Mononuclear cell (primary cell): ENCODE data around the gene C12orf42. TPM values are rescaled to one million over a fixed set of nuclear protein-coding genes. Genes with fewer than 3 reads are reported as not detected.
A peak's percentile ranks its signal among the peaks of the same experiment; 100 is the strongest.

Experiments
- H3K27me3 ChIP-seq: 2 replicates; pipeline ENCODE4 v1.6.0; 2011; ENCODE audit warnings: low read length, control low read depth; ENCODE audit not compliant: insufficient read depth
- H3K4me1 ChIP-seq: 2 replicates; pipeline ENCODE4 v1.5.1; 2011; ENCODE audit warnings: mild to moderate bottlenecking, low read length, control low read depth; ENCODE audit not compliant: insufficient read depth
- H3K4me3 ChIP-seq: 2 replicates; pipeline ENCODE4 v1.5.1; 2011; ENCODE audit warnings: mild to moderate bottlenecking, low read length, moderate library complexity
- H3K9me3 ChIP-seq: 2 replicates; pipeline ENCODE4 v1.5.1; 2011; ENCODE audit warnings: low read depth, mild to moderate bottlenecking, control low read depth, low read length
- total RNA-seq: library from RNA; depleted of rRNA; stranded (reverse); fragments of >200 nt; gene quantifications from one replicate; pipeline ENCODE4 v1.2.3, GENCODE V29; 2012

C12orf42 gene
- 11.1 TPM for total RNA-seq

DNA sequence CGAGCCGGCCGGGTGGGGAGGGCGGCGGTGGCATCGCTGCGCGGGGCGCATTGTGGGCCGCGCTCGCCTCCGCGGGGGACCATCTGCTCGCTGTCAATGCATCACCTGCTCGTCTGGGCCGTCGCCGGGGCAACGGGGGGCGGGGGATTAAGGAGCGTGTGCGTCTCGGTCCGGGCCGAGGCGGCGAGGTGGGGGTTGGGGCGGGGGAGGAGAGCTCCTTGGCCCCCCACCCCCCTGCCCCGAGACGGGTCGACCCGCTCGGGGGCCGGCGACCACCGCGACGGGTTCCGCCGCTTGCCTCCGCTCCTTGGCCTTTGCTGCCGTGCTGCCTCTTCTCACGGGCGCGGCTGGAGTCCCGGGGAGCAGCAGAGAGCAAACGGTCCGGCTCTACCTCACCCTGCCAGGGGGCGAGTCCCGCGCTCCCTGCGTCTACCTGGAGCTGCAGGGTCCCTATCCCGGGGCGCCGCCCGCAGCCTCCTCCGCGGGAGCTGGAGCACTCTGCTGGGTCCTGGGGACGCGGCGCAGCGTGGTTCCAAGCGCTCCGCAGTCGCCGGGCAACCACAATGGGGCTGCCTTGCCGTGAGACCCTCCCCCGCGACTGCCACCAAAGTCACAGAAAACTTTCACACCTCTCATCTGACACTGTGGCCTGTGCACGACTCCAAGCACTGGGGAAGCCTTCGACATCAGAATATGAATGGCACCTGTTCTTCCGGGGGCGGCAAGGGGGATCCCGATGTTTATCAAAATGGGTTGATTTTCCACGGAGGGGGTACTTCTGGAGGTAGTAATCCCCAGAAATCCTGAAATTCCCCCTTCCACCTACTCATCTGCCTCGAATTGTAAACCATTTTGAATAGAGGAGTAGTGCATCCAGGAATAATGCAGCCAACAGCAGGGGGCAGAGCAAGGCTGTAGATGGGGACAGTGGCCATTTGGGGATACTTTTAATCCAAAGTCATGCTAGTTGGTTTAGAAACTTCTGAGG lies at the start of gene C12orf42:
C12orf42 (minus strand) TSS at position 500 of the 988 bp plus-strand sequence. CDS start 17,542 bp downstream, outside the sequence.
- Histone ChIP-seq H3K4me1 (no peaks in the 10 kb centered on the region), H3K4me3 (peak within 1 kb of the TSS; percentile 22), H3K9me3 (no peaks in the 10 kb centered on the region), H3K27me3 (peaks cover 35% of the 10 kb centered on the region)

DNA sequence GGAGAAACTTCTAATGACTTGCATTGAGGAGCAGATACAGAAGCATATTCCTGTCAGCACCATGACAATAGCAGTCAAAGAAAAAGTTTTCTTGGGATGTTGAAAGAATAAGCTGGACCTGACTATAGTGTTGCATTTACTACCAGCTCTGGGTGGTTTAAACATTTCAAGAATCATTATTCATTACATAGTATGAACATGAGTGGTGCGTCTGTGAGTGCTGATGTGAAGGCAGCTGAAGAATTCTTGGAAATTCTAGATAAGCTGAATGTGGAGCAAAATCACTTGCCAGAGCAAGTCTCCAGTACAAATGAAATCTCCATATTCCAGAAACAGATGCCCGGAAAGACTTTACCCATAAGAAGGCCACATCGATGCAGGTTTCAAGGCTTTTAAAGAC lies 46.3 kb upstream of the C12orf42 start:
- H3K4me1 ChIP-seq, result no peaks in the 10 kb centered on the region
- no peak overlapping the region for H3K4me3 ChIP-seq
- no peaks in the 10 kb centered on the region for H3K27me3 ChIP-seq
- H3K9me3 ChIP-seq, result no peaks in the 10 kb centered on the region

DNA sequence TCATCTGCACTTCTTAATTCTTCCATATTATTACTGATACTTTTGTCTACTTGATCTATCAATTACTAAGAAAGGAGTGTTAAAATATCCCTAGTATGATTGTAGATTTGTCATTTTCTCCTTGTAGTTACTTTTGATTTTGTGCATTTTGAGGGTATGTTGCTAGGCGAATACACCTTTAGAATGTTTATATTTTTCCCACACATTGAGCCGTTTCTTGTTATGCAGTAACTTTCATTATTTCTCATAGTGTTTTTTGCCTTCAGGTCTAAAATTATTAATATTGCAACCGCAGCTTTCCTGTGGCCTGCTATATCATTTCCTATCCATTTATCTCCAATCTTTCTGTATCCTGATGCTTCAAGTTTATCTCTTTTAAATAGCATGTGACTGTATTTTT lies 44.6 kb upstream of the C12orf42 start:
- Histone ChIP-seq H3K4me3 (no peak overlapping the region), H3K4me1 (no peaks in the 10 kb centered on the region), H3K27me3 (no peaks in the 10 kb centered on the region), H3K9me3 (no peaks in the 10 kb centered on the region)

DNA sequence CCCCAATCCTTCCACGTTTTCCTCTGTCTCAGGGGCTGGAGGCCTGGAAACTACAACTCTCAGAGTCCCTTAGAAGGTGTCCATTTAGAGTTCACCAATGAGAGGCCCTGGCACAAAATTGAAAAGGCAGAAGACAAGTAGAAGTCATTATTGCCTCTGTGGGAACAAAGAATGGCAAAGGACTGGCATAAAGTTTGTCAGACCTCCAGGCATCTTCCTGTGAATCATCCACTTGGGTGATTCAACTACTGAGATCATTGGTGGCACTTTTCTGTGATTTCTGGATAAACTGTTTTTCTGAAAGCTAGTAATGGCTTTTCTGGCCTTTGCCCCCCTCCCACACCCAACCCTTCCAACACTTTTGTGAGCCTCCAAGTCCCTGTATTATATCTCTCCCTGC lies 42.6 kb upstream of the C12orf42 start:
- H3K4me3 ChIP-seq, result no peak overlapping the region
- H3K27me3 ChIP-seq, result no peaks in the 10 kb centered on the region
- H3K9me3 ChIP-seq, result no peaks in the 10 kb centered on the region
- H3K4me1 ChIP-seq, result no peaks in the 10 kb centered on the region

DNA sequence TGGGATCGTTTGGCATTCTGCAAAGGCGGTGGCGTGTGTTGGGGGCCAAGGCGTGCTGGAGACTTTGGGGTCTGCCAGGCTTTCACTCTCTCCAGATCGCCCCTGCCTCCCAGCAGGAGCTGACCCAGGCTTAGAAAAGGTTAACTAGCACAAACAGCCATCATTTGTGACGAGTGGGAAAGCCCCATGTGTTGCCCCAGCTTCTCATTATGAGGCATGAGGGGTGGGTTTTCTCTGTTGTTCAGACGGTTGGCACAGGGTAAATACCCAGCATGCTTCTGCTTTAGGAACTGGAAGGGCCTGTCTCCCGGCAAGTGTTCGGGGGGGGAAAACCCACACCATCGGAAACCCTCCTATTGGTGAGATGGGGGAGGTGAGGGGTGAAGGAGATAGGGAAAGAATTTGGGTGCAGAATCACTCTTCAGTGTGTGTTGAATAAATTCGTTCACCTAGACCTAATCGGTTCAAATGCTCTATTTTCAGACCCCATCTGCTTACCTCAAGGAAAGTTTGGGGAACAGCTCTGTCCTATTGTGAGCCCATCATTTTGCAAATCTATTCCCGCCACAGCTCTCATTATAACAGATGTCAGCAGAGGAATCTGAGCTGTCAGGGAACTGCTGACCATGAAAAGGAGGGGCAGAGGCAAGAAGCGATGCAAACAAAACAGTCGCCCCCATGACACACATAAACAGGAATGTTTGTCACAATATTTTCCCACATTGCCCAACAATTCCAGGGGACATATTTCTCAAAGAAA lies 34.7 kb upstream of the C12orf42 start:
- Histone ChIP-seq H3K27me3 (peaks cover 3% of the 10 kb centered on the region), H3K4me3 (no peak overlapping the region), H3K4me1 (no peaks in the 10 kb centered on the region), H3K9me3 (no peaks in the 10 kb centered on the region)

DNA sequence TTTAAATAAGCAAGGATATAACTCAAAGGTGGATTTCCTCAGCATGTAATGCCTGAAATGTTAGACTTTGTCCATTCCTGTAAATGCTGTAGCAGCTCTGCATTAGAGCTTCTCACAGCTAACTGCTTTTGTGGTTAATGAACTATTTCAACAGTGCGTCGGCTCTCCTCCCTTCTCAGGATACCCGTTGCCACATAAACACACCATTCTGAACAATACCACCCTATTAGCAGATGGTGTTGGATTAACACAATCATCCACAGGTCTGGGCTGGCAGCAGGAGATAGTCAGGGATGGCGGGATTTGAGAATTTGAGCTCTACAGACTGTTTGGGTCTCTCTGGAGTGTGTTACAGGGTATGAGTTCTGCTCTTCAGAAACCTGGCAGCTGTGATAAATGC lies 33.5 kb upstream of the C12orf42 start:
- H3K4me3 ChIP-seq, result no peak overlapping the region
- H3K9me3 ChIP-seq, result no peaks in the 10 kb centered on the region
- no peaks in the 10 kb centered on the region for H3K4me1 ChIP-seq
- peaks cover 3% of the 10 kb centered on the region for H3K27me3 ChIP-seq

DNA sequence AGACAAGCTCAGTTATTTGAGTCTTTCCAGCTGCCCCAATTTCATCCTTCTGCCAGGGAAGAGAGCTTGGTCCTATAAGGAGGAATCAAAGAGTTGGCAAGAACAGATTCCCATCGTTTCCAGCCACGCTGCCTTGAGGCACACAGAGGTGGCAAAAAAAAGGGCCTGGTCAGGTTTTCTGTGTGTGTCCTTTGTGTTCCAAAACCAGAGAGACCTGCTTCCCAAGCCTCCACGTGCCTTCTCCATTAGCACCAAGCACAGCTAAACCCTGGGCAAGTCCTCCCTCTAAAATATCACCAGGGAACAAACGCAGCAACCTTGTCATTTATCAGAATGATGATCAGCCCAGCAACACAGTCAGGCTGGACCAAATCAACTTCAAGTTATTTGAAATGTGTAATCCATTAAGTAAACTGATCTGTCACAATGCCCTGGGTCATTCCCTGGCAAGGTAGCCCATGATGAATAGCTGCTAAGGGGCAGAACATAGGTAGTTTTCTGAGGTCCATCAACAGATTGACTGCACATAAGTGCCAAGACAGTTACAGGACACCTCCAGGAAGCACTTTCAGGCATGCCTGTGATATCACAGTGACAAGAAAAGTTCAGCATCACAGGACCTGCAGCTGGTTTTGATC lies 28.6 kb upstream of the C12orf42 start:
- Histone ChIP-seq H3K4me1 (no peaks in the 10 kb centered on the region), H3K9me3 (no peaks in the 10 kb centered on the region), H3K27me3 (no peaks in the 10 kb centered on the region), H3K4me3 (no peak overlapping the region)

DNA sequence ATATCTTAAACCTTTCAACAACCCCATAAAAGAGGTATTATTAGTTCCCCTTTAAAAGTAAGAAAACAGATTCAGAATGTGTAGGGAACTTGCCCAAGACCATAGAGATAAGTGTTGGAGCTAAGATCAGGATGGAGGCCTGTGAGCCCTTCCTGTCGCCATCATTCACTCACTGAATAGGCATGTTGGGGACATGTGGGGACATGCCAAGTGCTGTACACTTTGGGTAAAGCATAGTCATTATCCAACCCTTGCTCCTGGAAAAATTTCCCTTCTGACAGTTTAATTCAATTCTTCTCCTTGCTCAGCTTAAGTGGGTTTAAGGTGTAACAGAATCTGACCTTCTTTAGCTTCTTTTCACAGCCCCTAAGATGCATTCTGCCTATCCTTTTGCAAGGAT lies 28.0 kb upstream of the C12orf42 start:
- Histone ChIP-seq H3K27me3 (no peaks in the 10 kb centered on the region), H3K4me1 (no peaks in the 10 kb centered on the region), H3K9me3 (no peaks in the 10 kb centered on the region), H3K4me3 (no peak overlapping the region)

DNA sequence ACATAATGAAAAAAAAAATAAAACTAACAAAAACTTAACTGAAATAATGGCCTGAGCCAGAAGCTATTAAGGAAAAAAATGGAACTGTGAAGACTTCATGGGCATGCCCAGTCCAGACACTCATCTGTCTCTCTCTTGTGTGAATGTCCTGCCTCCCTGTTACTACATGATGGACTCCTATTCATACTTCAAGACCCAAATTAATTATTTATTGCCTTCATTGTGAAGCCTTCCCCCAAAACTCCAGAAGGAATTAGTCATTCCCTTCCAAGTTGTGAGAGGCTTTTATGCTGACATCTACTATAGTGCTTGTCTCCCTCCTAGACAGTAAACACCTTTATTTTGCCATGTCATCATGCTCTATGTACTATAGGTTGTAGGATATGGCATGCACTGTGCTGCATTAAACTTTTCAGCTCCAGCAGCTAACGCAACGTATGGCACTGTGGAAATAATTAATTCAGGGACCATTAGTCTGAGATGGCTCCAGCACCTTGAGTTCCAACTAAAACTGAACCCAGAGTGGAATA lies 25.0 kb upstream of the C12orf42 start:
- Histone ChIP-seq H3K4me1 (no peaks in the 10 kb centered on the region), H3K27me3 (no peaks in the 10 kb centered on the region), H3K9me3 (no peaks in the 10 kb centered on the region), H3K4me3 (no peak overlapping the region)

DNA sequence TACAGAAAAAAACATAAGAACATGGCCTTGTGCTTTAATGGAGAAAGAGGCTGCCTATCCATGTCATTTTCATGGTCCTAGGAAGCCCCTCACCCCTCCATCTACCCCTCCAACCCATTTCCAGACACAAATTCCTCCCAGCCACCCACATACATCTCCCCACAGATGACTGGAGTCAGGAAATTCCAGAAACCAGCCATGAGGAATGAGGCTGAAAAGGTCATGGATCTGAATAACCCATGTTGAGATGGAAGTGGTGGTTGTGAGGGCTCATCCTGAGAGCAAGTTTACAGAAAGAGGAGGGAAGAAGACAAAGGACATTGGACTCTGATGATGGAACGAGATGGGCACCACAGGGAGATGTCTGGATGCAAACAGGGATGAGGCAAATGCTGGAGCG lies 23.9 kb upstream of the C12orf42 start:
- H3K27me3 ChIP-seq, result no peaks in the 10 kb centered on the region
- no peak overlapping the region for H3K4me3 ChIP-seq
- H3K9me3 ChIP-seq, result no peaks in the 10 kb centered on the region
- H3K4me1 ChIP-seq, result no peaks in the 10 kb centered on the region

DNA sequence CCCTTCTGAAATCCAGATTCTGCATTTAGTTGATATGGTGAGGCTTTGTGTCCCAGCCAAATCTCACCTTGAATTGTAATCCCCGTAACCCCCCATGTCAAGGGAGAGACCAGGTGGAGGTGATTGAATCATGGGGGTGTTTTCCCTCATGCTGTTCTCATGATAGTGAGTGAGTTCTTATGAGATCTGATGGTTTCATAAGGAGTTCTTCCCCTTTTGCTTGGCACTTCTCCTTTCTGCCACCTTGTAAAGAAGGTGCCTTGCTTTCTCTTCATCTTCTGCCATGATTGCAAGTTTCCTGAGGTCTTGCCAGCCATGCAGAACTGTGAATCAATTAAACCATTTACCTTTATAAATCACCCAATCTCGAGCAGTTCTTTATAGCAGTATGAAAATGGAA lies 23.1 kb upstream of the C12orf42 start:
- Histone ChIP-seq H3K4me1 (no peaks in the 10 kb centered on the region), H3K4me3 (no peak overlapping the region), H3K27me3 (no peaks in the 10 kb centered on the region), H3K9me3 (no peaks in the 10 kb centered on the region)

DNA sequence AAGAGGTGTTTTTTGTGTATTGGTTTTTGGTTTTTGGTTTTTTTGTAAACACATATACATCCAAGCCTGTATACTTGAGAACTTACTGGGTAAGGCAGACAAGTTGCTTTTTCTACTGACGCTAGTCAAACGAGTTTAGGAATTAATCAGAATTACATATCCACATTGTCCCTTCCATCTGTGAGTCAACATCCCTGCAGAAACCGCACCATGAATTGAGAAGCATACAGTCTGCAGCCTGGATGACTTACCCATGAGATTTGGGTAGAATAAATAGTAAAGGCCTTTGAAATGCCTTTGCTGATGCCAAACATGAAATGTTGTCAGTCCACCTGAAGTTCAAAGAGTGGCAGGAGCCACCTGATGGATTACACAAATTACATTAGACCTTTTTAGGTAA lies 21.4 kb upstream of the C12orf42 start:
- Histone ChIP-seq H3K27me3 (no peaks in the 10 kb centered on the region), H3K4me1 (no peaks in the 10 kb centered on the region), H3K4me3 (no peak overlapping the region), H3K9me3 (no peaks in the 10 kb centered on the region)

DNA sequence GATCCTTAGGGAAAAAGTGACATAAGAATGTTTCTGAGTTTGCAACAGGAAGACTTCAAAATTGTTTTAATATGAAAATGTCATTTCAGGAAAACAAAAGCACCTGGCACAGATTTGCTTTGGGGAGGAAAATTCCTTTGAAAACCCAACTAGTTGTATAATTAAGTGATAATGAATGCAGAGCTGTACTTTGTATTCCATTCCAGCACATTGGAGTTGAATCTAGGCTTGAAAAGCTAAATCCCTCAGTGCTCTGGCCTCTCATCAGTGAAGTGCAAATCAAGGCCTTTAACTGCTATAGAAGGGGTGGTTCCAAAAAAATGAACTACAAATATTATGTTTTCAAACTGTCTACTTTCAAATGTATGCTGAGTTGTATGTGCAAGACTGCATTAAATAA lies 19.6 kb upstream of the C12orf42 start:
- no peak overlapping the region for H3K4me3 ChIP-seq
- H3K9me3 ChIP-seq, result no peaks in the 10 kb centered on the region
- H3K27me3 ChIP-seq, result no peaks in the 10 kb centered on the region
- no peaks in the 10 kb centered on the region for H3K4me1 ChIP-seq

DNA sequence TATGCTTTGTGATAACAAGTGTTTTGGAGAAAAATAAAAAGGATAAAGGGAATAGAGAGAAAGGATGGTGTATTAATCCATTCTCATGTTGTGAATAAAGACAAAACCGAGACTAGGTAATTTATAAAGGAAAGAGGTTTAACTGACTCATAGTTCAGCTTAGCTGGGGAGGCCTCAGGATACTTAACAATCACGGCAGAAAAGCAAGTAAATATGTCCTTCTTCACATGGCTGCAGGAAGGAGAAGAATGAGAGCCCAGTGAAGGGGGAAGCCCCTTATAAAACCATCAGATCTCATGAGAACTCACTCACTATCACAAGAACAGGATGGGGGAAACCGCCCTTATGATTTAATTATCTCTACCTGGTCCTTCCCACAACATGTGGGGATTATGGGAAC lies 18.1 kb upstream of the C12orf42 start:
- no peaks in the 10 kb centered on the region for H3K9me3 ChIP-seq
- no peaks in the 10 kb centered on the region for H3K4me1 ChIP-seq
- peaks cover 3% of the 10 kb centered on the region for H3K27me3 ChIP-seq
- no peak overlapping the region for H3K4me3 ChIP-seq
